ENCODE measurements around the gene ATP1B4.

The ATP1B4 gene

GRCh38 chrX:120377179-120377578, 15.3 kb downstream of the ATP1B4 start:
- no peak for DNase-seq (ENCODE audit: low spot score)

- DNase-seq (ENCODE audit: low spot score), result no peak
These were observed 15.8 kb downstream of the ATP1B4 start for GRCh38 chrX:120377715-120378114.

GRCh38 chrX:120378570-120378969, 16.7 kb downstream of the ATP1B4 start:
- DNase-seq (ENCODE audit: low spot score), result no peak

GRCh38 chrX:120379937-120380681, 18.2 kb downstream of the ATP1B4 start:
- DNase-seq (ENCODE audit: low spot score), result no peak

GRCh38 chrX:120380699-120381098, 18.8 kb downstream of the ATP1B4 start:
- DNase-seq (ENCODE audit: low spot score), result peak; percentile 7

- DNase-seq (ENCODE audit: low spot score), result no peak
These were observed 39.4 kb downstream of the ATP1B4 start for GRCh38 chrX:120401301-120401700.

GRCh38 chrX:120402369-120402768, 40.5 kb downstream of the ATP1B4 start:
- no peak for DNase-seq (ENCODE audit: low spot score)

- DNase-seq (ENCODE audit: low spot score), result no peak
These were observed 44.7 kb downstream of the ATP1B4 start for GRCh38 chrX:120406638-120407037.

GRCh38 chrX:120408168-120408567, 46.3 kb downstream of the ATP1B4 start:
- no peak for DNase-seq (ENCODE audit: low spot score)

GRCh38 chrX:120419463-120419862, 57.6 kb downstream of the ATP1B4 start:
- DNase-seq (ENCODE audit: low spot score), result peak; percentile 6

GRCh38 chrX:120426599-120426998, 64.7 kb downstream of the ATP1B4 start:
- DNase-seq (ENCODE audit: low spot score), result no peak

- DNase-seq (ENCODE audit: low spot score), result no peak
These were observed 66.4 kb downstream of the ATP1B4 start for GRCh38 chrX:120428309-120428708.

GRCh38 chrX:120429776-120430540, 68.1 kb downstream of the ATP1B4 start:
- DNase-seq (ENCODE audit: low spot score), result no peak

Data from germinal center (tissue), 1 donor.